Hepatocyte (in vitro differentiated cells): ENCODE data around the gene SHISA6.

ENCODE experiments used
- EZH2 ChIP-seq: fragments of 200-600 bp; sonication (generic); IDR thresholded peaks from 2 replicates; pipeline ENCODE4 v1.6.1; 2016; ENCODE audit warnings: antibody characterized with exemption, mild to moderate bottlenecking, borderline replicate concordance
- EZH2phosphoT487 ChIP-seq: fragments of 200-600 bp; sonication (generic); IDR thresholded peaks from one replicate; pipeline ENCODE4 v1.6.1; 2018; ENCODE audit warnings: antibody characterized with exemption, mild to moderate bottlenecking, low read depth, moderate library complexity; ENCODE audit not compliant: unreplicated experiment, severe bottlenecking
- TF ChIP-seq, protein P1 (sequence below): fragments of 200-600 bp; sonication (generic); IDR thresholded peaks from 2 replicates; pipeline ENCODE4 v1.5.1; 2016; ENCODE audit warnings: antibody characterized with exemption, mild to moderate bottlenecking; ENCODE audit not compliant: poor library complexity

GRCh38 chr17:11278992-11279270, 37.9 kb downstream of the SHISA6 start:
- TF ChIP-seq, protein P1, sequence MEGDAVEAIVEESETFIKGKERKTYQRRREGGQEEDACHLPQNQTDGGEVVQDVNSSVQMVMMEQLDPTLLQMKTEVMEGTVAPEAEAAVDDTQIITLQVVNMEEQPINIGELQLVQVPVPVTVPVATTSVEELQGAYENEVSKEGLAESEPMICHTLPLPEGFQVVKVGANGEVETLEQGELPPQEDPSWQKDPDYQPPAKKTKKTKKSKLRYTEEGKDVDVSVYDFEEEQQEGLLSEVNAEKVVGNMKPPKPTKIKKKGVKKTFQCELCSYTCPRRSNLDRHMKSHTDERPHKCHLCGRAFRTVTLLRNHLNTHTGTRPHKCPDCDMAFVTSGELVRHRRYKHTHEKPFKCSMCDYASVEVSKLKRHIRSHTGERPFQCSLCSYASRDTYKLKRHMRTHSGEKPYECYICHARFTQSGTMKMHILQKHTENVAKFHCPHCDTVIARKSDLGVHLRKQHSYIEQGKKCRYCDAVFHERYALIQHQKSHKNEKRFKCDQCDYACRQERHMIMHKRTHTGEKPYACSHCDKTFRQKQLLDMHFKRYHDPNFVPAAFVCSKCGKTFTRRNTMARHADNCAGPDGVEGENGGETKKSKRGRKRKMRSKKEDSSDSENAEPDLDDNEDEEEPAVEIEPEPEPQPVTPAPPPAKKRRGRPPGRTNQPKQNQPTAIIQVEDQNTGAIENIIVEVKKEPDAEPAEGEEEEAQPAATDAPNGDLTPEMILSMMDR = no peak
- TF ChIP-seq EZH2 (no peak), EZH2phosphoT487 (no peak)
